SU-DHL-6 (cell line): Measurements from ENCODE around the gene BUD23.
A peak's percentile ranks its signal among the peaks of the same experiment; 100 is the strongest.

Experiments
- H2AFZ ChIP-seq: fragments of 200-600 bp; sonication (generic); 2 replicates; pipeline ENCODE4 v1.6.1; 2014; ENCODE audit warnings: low read depth, mild to moderate bottlenecking, moderate library complexity, mixed read lengths, antibody characterized with exemption, low read length; ENCODE audit not compliant: severe bottlenecking
- H3F3A ChIP-seq: fragments of 200-600 bp; shearing (Covaris generic); 2 replicates; pipeline ENCODE4 v1.6.0; 2016; ENCODE audit warnings: antibody characterized with exemption, mild to moderate bottlenecking; ENCODE audit not compliant: insufficient read depth
- H3K27ac ChIP-seq: fragments of 200-600 bp; sonication (generic); 2 replicates; pipeline ENCODE4 v1.5.1; 2016; ENCODE audit warnings: low read depth, mild to moderate bottlenecking, low read length, moderate library complexity, mixed read lengths
- H3K27me3 ChIP-seq: fragments of 200-600 bp; sonication (generic), shearing (Covaris generic); 2 replicates; pipeline ENCODE4 v1.6.0; 2014; ENCODE audit warnings: mild to moderate bottlenecking, low read length
- H3K36me3 ChIP-seq: fragments of 200-600 bp; sonication (generic); 2 replicates; pipeline ENCODE4 v1.6.1; 2014; ENCODE audit warnings: mild to moderate bottlenecking, low read length, mixed read lengths
- H3K4me2 ChIP-seq: fragments of 300-600, 200-600 bp; shearing (Covaris generic), sonication (generic); 2 replicates; pipeline ENCODE4 v1.6.0; 2014; ENCODE audit warnings: low read length, low read depth, mild to moderate bottlenecking; ENCODE audit not compliant: poor library complexity, severe bottlenecking
- H3K4me3 ChIP-seq: fragments of 200-600 bp; sonication (generic); 2 replicates; pipeline ENCODE4 v1.5.1; 2014; ENCODE audit warnings: antibody characterized with exemption, low read length, mild to moderate bottlenecking, mixed read lengths; ENCODE audit not compliant: insufficient read depth, poor library complexity, severe bottlenecking
- H3K79me2 ChIP-seq: fragments of 200-600 bp; sonication (generic); 2 replicates; pipeline ENCODE4 v1.6.1; 2014; ENCODE audit warnings: mild to moderate bottlenecking, low read length, moderate library complexity; ENCODE audit not compliant: insufficient read depth
- H3K9ac ChIP-seq: fragments of 200-600 bp; sonication (generic); 2 replicates; pipeline ENCODE4 v1.7.0; 2014; ENCODE audit warnings: mild to moderate bottlenecking, low read length
- H3K9me2 ChIP-seq: fragments of 200-600 bp; sonication (generic); replicated peaks from 2 replicates; pipeline ENCODE4 v1.6.1; 2014; ENCODE audit warnings: low read length; ENCODE audit not compliant: insufficient read depth
- H3K9me3 ChIP-seq: fragments of 200-600 bp; sonication (generic); 2 replicates; pipeline ENCODE4 v1.6.1; 2014; ENCODE audit warnings: low read length, mixed read lengths; ENCODE audit not compliant: insufficient read depth
- H4K20me1 ChIP-seq: fragments of 200-600 bp; sonication (generic); 2 replicates; pipeline ENCODE4 v1.6.1; 2014; ENCODE audit warnings: low read depth, mild to moderate bottlenecking, antibody characterized with exemption, low read length, moderate library complexity, mixed read lengths
- CTCF ChIP-seq: fragments of 200-600 bp; sonication (generic); IDR thresholded peaks from one replicate; pipeline ENCODE4 v1.5.1; 2017; ENCODE audit warnings: antibody characterized with exemption, mild to moderate bottlenecking, low read length, moderate library complexity; ENCODE audit not compliant: insufficient read depth, poor library complexity, severe bottlenecking
- EZH2phosphoT487 ChIP-seq: fragments of 200-600 bp; sonication (generic), shearing (Covaris generic); conservative IDR thresholded peaks from 2 replicates; pipeline ENCODE4 v1.6.1; 2018; ENCODE audit warnings: mild to moderate bottlenecking, antibody characterized with exemption, low read length, moderate library complexity, mixed read lengths

The BUD23 gene

GRCh38 chr7:73717025-73717807 lies 33.8 kb downstream of the BUD23 start:
- Histone ChIP-seq H3K27me3 (no peaks in the 10 kb centered on the region), H4K20me1 (0 out of 2 replicates have a peak, but pooled peaks cover 2% of the 10 kb centered on the region), H3K4me3 (no peak overlapping the region), H3K79me2 (no peaks in the 10 kb centered on the region), H3K9me3 (no peaks in the 10 kb centered on the region), H3K36me3 (no peaks in the 10 kb centered on the region), H3K27ac (no peak overlapping the region), H3K9ac (no peak overlapping the region), H2AFZ (no peak overlapping the region), H3K4me2 (no peak overlapping the region), H3F3A (no peaks in the 10 kb centered on the region), H3K9me2 (no peaks in the 10 kb centered on the region)
- TF ChIP-seq CTCF = no peak
- TF ChIP-seq EZH2phosphoT487 = no peak

- H3K4me3 ChIP-seq = no peak overlapping the region
- TF ChIP-seq CTCF (no peak), EZH2phosphoT487 (no peak)
- H3K36me3 ChIP-seq = no peaks in the 10 kb centered on the region
- no peak overlapping the region for H3K9ac ChIP-seq
- no peak overlapping the region for H3K27ac ChIP-seq
- H4K20me1 ChIP-seq = 0 out of 2 replicates have a peak, but pooled peaks cover 2% of the 10 kb centered on the region
- H3K79me2 ChIP-seq = no peaks in the 10 kb centered on the region
- no peaks in the 10 kb centered on the region for H3F3A ChIP-seq
- H2AFZ ChIP-seq = no peak overlapping the region
- H3K4me2 ChIP-seq = no peak overlapping the region
- no peaks in the 10 kb centered on the region for H3K9me3 ChIP-seq
- H3K27me3 ChIP-seq = no peaks in the 10 kb centered on the region
- no peaks in the 10 kb centered on the region for H3K9me2 ChIP-seq
Measured at GRCh38 chr7:73717991-73718405, 34.6 kb downstream of the BUD23 start.

GRCh38 chr7:73718438-73718881 lies 35.1 kb downstream of the BUD23 start:
- Histone ChIP-seq H3K27ac (no peak overlapping the region), H3K9me2 (no peaks in the 10 kb centered on the region), H3K4me3 (peak overlapping the region; percentile 88), H3K9me3 (no peaks in the 10 kb centered on the region), H3K79me2 (no peaks in the 10 kb centered on the region), H3K4me2 (peak overlapping the region; percentile 96), H3K36me3 (no peaks in the 10 kb centered on the region), H3F3A (no peaks in the 10 kb centered on the region), H4K20me1 (0 out of 2 replicates have a peak, but pooled peaks cover 2% of the 10 kb centered on the region), H2AFZ (no peak overlapping the region), H3K9ac (peak overlapping the region; percentile 97), H3K27me3 (no peaks in the 10 kb centered on the region)
- TF ChIP-seq CTCF = no peak
- no peak for TF ChIP-seq EZH2phosphoT487
